OCI-M2 (cell line): ENCODE results near the gene ZNF132.

Source experiments
- DNase-seq: peaks from one replicate; lab custom pipeline; 2025; ENCODE audit not compliant: unreplicated experiment; lab: John Stamatoyannopoulos, UW

The ZNF132 gene

GRCh38 chr19:58392945-58393724 lies 46.8 kb downstream of the ZNF132 start:
- no peak for DNase-seq

- DNase-seq: no peak
Measured at GRCh38 chr19:58388175-58388526, 51.8 kb downstream of the ZNF132 start.

- DNase-seq: no peak
Measured at GRCh38 chr19:58387338-58388174, 52.4 kb downstream of the ZNF132 start.

- peak; percentile 96 for DNase-seq
Measured at GRCh38 chr19:58386576-58387337, 53.2 kb downstream of the ZNF132 start, which contains the start of gene RPS5. Gene RPS5, plus strand, starts transcription at chr19:58387269. Its CDS starts 869 bp downstream, at chr19:58388138.

- DNase-seq: no peak
Measured at GRCh38 chr19:58385891-58386575, 53.9 kb downstream of the ZNF132 start.

- DNase-seq: no peak
Measured at GRCh38 chr19:58385313-58385890, 54.6 kb downstream of the ZNF132 start.

GRCh38 chr19:58382997-58383603 lies 56.9 kb downstream of the ZNF132 start:
- no peak for DNase-seq
